SW 1271 (cell line): ENCODE measurements around the gene GFOD1.
"Not testable (repeated sequence)": the region's sequence is repeated elsewhere in the genome, so short reads cannot be mapped to it uniquely, and the experiment has no call there.

ENCODE experiments used
- DNase-seq, 2 experiments: peaks; one replicate each; lab custom pipeline; 2025; lab: John Stamatoyannopoulos, UW

The GFOD1 gene

GRCh38 chr6:13463941-13464340 is 23.5 kb downstream of the GFOD1 start:
- no peak for DNase-seq

GRCh38 chr6:13463328-13463717 is 24.1 kb downstream of the GFOD1 start:
- DNase-seq: no peak

- DNase-seq: no peak
Measured at GRCh38 chr6:13462458-13463327, 24.7 kb downstream of the GFOD1 start.

- no peak for DNase-seq
Measured at GRCh38 chr6:13461805-13462204, 25.6 kb downstream of the GFOD1 start.

GRCh38 chr6:13461307-13461706 is 26.1 kb downstream of the GFOD1 start:
- no peak for DNase-seq

GRCh38 chr6:13460289-13460688 is 27.1 kb downstream of the GFOD1 start:
- not testable (repeated sequence) for DNase-seq

GRCh38 chr6:13457577-13457976 is 29.8 kb downstream of the GFOD1 start:
- no peak for DNase-seq

GRCh38 chr6:13455552-13455966 is 31.8 kb downstream of the GFOD1 start:
- DNase-seq: no peak

GRCh38 chr6:13454286-13455221 is 32.8 kb downstream of the GFOD1 start:
- DNase-seq: no peak

- DNase-seq: peak; percentile 16 to 25
Measured at GRCh38 chr6:13453771-13454251, 33.6 kb downstream of the GFOD1 start.

GRCh38 chr6:13453153-13453552 is 34.2 kb downstream of the GFOD1 start:
- DNase-seq: no peak

GRCh38 chr6:13452346-13453117 is 34.9 kb downstream of the GFOD1 start:
- DNase-seq: no peak

- no peak for DNase-seq
Measured at GRCh38 chr6:13451181-13451895, 36.1 kb downstream of the GFOD1 start.

GRCh38 chr6:13450628-13451027 is 36.8 kb downstream of the GFOD1 start:
- no peak for DNase-seq

- DNase-seq: no peak
Measured at GRCh38 chr6:13447949-13448724, 39.3 kb downstream of the GFOD1 start.

- DNase-seq: no peak
Measured at GRCh38 chr6:13446381-13446780, 41.0 kb downstream of the GFOD1 start.

- DNase-seq: no peak
Measured at GRCh38 chr6:13445744-13446115, 41.7 kb downstream of the GFOD1 start.

- no peak for DNase-seq
Measured at GRCh38 chr6:13445005-13445743, 42.2 kb downstream of the GFOD1 start.

GRCh38 chr6:13444604-13445003 is 42.8 kb downstream of the GFOD1 start:
- no peak for DNase-seq

GRCh38 chr6:13443978-13444377 is 43.4 kb downstream of the GFOD1 start:
- not testable (repeated sequence) for DNase-seq
